GM18870 (cell line): ENCODE measurements around the gene TBC1D16.

Source experiments
- ATAC-seq: cut with Tn5 transposase; IDR thresholded peaks from one replicate; pipeline ENCODE4 v1.9.1; 2021; ENCODE audit warnings: moderate library complexity; ENCODE audit not compliant: unreplicated experiment

TBC1D16 gene

GRCh38 chr17:79919164-79919585 is 116.5 kb downstream of the TBC1D16 start:
- ATAC-seq: no peak

GRCh38 chr17:79918581-79919163 is 117.0 kb downstream of the TBC1D16 start:
- no peak for ATAC-seq

DNA sequence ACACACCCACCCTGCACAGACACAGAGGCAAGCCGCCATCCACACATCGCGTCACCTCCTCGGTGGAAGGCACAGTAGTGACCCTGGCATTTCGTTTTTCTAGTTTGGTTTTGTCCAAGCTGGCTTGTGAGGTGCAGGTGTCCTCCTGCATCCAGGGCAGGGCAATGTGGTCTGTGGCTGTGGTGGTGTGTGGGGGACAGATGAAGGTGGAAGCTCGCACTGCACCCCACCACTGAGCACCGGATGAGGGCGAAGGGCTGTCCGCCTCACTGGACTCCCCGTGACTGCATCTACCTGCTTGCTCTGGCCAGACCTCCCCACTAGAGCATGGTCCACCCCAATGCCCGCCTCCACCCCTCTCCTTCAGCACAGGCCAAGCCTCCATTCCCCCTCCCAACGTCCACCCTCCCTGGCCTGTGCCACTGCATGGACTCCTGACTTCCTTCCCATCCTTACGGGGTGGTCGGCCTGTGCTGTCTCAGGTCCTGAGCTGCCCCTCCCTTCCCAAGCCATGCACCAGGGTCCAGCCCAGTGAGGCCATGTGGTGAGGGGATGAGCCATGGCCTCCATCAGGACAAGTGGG is 117.7 kb downstream of the TBC1D16 start:
- no peak for ATAC-seq

GRCh38 chr17:79916991-79917901 is 118.4 kb downstream of the TBC1D16 start:
- no peak for ATAC-seq

- ATAC-seq: no peak
Measured at GRCh38 chr17:79916506-79916905, 119.2 kb downstream of the TBC1D16 start.

DNA sequence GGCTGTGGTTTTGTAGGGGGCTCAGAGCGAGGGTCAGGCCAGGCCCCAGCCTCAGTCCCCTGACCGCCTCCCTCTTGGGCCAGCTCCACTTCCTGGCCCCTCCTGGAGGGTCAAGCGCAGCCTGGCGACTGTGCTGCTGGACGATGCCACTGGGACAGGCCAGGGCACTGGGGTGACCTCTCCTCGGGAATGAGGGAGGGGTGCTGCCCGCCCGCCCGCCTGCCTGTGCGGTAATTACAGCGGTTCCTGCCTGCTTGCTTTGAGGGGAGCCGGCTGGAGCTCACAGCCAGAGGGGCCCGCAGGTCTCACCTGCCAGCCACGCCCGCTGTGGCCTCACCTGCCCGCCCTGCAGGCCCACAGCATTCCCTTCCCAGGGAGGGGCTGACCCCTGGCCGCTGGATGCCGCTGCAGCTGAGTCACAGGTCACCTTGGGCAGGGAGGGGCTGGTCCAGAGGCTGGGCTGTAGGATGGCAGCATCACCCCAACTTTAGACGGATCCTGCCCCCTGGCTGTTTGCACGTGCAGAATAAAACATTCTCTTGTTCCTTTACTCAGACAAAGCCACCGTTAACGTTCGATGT is 119.7 kb downstream of the TBC1D16 start:
- ATAC-seq: no peak

DNA sequence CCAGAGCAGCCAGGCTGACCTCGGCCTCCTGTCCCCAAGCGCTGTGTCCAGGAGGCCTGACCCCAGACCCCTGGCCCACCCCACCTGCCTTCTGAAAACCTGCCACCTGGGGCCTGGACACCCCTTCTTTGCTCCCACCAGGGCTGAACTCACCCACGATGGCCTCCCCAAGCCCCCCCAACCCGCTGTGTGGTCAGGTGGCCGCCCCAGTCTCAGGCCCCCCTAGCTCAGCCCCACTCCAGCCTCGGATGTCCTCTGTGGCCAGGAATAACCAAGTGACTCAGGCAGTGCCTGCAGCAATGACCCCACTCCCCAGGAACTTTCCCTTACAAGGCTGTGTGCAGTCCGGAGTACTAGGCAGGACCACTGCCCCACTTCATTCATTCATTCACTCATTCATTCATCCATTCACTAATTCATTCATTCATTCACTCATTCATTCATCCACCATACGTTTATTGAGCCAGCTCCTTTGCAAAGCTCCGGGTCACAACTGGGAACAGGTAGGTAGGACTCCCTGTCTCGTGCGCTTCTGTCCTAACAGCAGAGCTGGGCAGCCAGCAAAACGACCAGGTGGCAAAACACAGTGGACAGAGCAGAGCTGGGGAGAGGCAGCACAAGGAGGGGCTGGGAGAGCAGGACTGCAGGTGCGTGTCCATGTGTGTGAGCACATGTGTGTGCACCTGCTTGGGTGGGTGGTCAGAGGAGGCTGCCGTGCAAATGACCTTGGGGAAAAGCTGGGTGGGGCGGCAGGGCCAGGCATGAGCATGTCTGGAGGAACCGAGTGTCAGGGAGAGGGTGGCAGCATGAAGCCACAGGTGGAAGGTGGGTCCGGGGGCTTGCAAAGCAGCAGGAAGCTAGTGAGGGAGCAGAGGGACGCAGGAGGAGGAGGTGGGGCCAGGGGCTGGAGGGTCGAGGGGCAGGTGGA is 120.6 kb downstream of the TBC1D16 start:
- ATAC-seq: no peak

DNA sequence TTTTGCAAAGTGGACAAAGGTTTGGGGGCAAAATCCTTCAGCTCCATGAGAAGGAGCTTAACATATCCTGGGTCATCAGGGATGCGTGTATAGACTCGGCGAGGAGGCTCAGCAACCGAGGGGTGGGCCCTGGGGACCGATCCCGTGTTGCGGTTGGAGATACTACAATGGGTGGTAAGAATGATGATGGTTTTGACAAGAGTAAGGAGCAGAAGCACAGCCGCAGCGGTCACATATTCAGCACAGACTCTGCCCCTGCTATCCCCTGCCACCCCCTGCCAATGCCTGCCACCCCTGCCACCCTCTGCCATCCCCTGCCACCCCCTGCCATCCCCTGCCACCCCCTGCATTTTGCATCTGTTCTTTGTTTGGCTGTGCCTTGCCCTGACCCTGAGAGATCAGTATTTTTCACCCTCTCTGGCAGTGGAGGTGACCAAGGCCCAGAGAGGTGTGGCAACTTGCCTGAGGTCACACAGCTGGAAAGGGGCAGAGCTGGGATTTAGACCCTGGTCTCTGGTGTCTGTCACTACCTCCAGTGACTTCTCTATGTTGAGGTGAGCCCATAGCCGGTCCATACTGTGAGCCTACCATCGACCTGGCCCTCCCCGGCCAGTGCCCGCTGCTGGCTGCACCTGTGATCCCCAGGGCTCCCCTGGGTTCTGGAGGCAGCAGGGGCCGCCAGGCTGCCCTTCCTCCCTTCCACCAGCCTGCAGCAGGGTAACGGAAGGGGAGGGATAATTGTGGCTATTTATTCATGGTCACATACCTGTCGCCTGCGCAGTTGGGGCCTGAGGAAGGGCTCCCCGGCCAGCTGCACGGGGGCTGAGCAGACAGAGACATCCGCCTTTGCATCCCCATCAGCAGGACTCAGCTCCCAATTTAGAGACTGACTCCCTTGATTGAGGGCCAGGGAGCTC is 121.5 kb downstream of the TBC1D16 start:
- no peak for ATAC-seq

GRCh38 chr17:79913451-79913850 is 122.2 kb downstream of the TBC1D16 start:
- no peak for ATAC-seq

- no peak for ATAC-seq
Measured at GRCh38 chr17:79912552-79913330, 122.9 kb downstream of the TBC1D16 start.

DNA sequence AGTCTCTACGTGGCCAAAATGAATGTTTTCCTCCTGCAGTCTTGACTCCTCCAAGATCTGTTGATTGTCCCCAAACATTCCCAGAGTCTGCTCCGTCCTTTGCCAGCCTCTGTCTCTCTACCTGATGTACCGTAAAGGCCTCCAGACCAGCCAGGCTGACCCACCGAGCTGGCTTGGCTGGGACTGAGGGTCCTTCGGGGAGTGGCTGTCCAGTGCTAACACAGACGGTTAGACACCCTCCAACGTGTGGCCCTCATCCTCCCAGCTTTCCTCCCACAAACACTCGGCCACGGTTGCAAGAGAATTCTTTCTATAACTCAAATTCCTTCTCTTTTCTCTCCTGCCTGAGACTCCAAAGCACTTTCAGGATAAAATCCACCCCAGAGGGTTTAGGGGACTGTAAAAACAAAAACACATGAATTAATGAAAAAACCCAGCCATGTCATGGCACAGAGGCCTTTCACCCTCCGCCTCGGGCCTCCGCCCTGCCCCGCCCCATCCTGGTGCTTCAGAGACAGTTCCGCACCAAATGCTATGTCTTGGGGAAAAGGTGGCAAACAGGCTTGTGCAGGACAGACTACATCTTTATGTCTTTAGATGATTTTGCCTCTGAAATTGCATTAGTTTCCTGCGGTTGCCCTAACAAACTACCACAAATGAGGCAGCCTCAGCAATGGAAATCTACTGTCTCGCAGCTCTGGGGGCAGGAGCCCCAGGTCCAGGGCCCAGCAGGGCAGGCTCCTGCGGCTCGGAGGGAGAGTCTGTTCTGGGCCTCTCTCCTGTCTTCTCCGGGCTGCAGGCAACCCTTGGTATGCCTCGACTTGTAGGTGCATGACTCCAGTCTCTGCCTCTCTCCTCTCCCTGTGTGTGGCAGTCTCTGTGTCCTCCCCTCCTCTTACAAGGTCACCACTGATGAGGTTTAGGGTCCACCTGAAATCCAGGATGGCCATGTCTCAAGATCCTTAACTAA is 124.0 kb downstream of the TBC1D16 start:
- ATAC-seq: no peak

DNA sequence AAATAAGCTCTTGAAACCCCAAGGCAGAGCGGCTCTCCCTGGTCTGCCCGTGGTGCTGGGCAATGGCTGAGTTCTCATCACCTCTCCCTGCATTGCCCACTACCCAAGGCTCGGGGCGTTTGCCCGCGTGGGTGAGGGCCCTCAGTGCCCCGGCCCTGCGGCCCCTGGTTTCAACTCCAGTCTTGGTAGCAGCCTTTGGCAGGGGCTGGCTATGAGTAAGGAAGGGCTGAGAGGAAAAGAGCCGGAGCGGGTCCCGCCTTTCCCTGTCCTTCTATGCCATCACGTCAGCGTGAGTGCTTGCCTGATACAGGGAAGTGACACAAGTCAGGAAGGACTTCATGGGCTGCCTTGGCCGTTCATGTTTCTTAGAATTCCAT is 124.7 kb downstream of the TBC1D16 start:
- no peak for ATAC-seq

DNA sequence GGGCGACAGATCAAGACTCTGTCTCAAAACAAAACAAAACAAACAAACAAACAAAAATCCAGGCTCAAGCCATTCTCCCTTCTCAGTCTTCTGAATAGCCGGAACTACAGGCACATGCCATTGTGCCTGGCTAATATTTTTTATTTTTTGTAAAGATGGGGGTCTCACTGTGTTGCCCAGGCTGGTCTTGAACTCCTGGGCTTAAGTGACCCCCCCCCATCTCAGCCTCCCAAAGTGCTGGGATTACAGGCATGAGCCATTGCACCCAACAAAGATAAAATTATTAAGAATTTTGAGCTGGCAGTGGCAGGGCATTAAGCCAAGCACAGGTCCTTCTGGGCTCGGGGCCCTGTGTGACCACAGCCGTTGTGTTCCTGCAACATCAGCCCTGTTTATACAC is 126.6 kb downstream of the TBC1D16 start:
- ATAC-seq: no peak

GRCh38 chr17:79907850-79908249 is 127.8 kb downstream of the TBC1D16 start:
- ATAC-seq: no peak

- no peak for ATAC-seq
Measured at GRCh38 chr17:79907217-79907715, 128.4 kb downstream of the TBC1D16 start.

GRCh38 chr17:79905832-79906231 is 129.8 kb downstream of the TBC1D16 start:
- no peak for ATAC-seq

DNA sequence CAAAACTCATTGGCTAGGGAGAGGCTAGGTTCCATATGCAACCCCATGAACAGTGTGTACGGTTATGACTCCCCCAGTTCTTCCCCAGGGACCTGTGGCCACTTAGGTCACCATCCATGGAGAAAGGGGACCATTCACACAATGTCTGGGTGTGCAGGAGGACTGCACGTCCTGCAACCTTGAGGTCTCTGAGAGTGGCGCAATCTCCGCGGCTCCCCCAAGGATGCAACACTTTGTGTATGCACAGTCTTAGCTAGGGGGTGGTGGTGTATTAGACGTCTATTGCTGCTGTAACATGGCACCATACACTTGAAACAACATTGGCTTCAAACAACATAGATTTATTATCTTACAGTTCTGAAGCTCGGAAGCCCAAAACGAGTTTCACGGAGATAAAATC is 130.8 kb downstream of the TBC1D16 start:
- ATAC-seq: no peak
